Measurements from ENCODE around the gene TNFRSF18.

TNFRSF18 gene

GRCh38 chr1:1210726-1211540, 4.5 kb upstream of the TNFRSF18 start:
- DNase-seq, result no peak

GRCh38 chr1:1208713-1209433, 2.5 kb upstream of the TNFRSF18 start:
- DNase-seq, result peak; percentile 36 to 42

- DNase-seq, result no peak
These were observed 1.1 kb upstream of the TNFRSF18 start for GRCh38 chr1:1207571-1207892.

- DNase-seq, result no peak
These were observed 657 bp upstream of the TNFRSF18 start for GRCh38 chr1:1206966-1207531.

DNA sequence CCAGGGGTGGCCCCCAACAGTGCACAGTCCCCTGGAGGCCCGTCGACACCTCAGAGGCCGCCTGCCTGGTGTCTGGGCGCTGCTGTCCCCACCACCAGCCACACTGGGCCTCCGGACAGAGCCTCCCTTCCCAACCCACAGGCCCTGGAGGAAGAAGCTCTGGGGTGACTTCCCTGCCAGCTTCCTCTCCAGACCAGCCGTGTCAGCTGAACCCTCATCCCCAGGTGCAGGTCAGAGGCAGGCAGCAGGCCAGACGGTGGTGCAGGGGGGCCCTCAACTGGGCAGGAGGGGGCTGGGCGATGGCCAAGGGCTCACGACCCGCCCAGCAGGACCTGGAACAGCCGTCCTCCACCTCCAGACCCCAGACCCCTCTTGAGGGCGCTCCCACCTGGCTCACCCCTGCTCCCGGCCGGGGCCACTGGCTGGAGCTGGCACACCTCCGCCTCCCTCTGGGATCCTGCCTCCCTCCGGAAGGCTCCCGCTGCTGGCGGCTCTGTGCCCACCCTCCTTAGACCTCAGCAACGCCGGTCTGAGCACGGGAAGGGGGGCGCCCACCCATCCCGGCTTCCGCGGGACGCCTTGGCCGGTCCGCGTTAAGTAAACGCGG, 520 bp downstream of the TNFRSF18 start:
- DNase-seq, result peak in 1 of 2 donors; percentile 34

- no peak for DNase-seq
These were observed 1.2 kb downstream of the TNFRSF18 start for GRCh38 chr1:1204998-1205768.

GRCh38 chr1:1204425-1204920, 1.9 kb downstream of the TNFRSF18 start:
- DNase-seq, result no peak

GRCh38 chr1:1203561-1204424, 2.6 kb downstream of the TNFRSF18 start:
- DNase-seq, result no peak

- DNase-seq, result no peak
These were observed 3.4 kb downstream of the TNFRSF18 start for GRCh38 chr1:1202831-1203560.

DNA sequence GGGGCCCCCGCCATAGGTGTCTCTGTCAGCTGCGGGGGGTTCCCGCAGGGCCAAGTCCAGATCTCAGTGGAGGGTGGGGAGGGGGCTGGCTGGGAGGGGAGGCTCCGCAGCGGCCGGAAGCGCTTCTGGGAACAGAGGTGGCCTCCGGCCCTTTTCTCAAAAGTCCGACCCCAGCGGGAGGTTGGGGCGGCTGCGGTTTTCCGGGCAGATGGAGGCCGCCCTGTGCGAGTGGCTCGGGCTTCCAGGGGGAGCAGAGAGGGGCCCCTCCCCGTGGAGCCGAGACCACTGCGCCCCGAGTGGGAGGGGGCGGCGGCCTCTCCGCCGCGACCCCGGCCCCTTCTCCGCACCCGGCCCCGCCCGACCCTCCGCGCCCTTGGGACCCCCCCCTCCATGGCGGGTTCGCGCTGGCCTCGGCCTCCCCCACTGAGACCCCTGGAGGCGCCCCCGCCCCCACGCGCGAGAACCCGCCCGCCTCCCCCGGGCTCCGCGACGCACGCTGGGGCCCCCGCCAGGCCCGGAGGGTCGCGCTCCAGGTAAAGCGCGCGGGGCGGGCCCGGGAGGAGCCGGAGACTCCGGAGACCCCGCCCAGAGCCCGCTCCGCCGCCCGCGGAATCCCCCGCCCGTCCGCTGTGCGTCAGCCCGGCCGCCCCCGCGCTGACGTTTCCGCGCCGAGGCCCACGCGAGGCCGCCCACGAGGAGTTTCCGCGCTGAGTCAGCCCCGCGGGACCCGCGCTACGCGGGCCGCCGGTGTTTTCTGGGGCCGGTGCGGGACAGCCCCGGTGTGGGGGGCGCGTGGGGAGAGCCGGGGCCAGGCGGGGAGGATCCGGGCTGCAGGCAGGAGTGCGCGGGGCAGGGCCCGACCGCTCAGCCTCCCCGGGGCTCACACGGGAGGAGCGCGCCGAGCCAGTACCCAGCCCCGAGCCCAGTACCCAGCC, 5.2 kb downstream of the TNFRSF18 start:
- DNase-seq, result peak; percentile 89 to 95

DNA sequence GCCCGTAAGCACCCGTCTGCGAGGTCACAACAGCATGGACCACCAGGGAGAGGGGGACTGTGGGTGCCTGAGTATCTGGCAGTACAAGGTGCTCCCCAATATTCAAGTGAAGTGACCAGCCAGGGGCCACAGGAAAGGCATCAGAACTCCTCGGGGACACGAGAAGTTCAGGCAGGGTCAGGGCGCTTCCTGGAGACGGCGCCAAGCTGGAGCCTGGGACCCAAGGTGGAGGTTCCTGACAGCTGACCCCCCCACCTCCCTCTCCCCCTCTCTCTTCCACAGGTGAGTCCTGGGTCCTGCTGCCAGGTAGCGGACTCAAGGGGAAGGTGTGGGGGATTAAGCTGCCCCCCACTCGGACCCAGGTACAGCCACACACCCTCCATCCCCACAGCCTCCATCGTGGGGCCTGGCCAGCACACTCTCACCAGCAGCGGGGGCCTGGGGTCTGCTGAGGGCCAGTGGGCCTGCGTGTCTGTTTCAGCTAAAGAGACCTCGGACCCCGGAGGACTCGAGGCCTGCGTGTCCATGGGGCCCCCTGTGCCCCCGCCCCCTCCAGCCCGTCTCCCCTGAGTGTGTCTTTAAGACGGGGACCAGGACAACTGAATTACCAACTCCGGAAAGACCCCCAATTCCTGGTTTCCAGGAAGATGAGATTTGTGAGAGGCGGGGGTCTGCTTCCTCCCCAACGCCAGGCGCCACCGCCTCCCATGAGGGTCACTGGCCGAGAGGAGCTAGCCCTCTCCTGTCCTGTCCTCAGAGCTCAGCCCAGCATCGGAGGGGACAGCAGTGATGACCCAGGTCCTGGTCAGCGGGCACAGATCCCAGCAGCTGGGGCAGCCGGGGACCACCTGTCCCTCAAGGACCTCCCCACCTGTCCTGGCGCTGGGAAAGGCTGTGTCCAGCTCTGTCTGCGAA, 6.2 kb downstream of the TNFRSF18 start:
- no peak for DNase-seq

DNA sequence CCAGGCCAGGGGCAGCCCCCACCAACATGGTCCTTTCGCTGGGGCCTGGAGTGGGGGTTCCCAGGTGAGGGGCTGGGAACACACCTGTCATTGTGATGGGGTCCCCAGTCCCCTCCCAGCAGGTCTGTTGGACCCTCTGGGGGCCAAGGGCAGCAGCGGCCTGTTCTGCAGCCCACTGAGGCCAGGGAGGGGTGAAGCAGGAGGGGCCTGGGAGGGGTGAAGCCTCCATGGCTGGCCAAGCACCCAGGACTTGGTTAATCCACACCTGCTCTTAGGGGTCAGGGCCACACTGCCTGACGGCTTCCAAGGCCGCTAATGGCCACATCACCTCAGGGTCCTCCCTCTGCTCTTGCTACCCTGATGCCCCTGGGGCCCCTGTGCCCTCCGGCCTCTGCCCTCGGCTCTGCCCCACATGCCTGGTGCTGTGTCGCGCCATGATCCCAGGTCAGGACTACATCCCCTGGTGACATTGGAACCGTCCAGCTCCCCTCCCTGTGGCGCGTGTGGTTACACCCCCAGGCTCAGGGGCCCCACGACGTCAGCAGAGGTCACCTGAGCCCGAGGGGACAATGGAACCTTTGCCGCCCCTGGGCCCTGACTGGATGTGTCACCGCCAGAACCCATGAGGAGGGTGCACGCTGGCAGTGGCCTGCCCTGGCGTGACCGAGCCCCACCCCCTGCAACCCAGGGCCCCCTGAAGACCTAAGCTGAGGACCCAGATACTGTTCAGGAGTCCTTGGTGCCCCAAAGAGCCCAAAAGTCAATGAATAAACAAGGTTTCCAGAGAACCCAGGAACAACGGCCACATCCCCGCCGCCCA, 7.0 kb downstream of the TNFRSF18 start:
- DNase-seq, result no peak

GRCh38 chr1:1198423-1199140, 7.8 kb downstream of the TNFRSF18 start:
- DNase-seq, result no peak

DNA sequence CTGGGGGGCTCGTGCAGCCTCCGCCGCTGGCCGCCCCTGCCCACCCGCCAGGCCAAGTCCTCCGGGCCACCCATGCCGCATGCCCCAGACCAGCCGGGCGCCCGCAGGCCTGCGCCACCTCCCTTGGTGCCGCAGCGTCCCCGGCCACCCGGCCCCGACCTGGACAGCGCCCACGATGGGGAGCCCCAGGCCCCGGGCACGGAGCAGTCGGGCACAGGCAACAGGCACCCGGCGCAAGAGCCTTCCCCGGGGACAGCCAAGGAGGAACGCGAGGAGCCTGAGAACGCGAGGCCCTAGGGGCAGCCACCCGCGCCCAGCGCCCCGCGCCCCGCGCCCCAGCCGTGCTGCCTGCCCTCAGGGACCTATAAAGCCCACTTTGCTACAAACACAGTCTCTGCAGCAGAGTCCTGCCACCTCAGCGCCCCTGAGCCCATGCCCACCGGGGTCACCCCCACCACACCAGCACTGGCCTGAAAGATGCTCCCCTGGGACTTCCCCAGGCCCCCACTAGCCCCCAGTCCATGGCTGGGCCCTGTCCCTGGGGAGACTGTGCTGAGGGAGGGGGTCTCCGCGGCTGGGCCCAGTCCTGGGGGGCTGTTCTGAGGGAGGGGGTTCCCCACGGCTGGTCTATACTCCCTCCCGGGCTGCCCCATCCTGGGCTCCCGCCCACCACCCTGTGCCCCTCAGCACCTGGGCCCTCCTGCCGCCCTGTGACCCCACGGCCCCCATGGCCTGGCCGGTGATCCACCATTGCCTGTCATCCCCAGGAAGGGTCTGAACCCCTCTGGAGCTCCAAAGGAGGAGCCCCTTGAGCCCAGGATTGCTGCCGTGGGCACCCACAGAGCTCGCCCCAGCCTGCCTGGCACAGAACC, 8.6 kb downstream of the TNFRSF18 start:
- DNase-seq, result no peak

GRCh38 chr1:1197188-1197500, 9.2 kb downstream of the TNFRSF18 start:
- no peak for DNase-seq
